Measurements from ENCODE around the gene PPEF2.
"Not testable (repeated sequence)": the region's sequence is repeated elsewhere in the genome, so short reads cannot be mapped to it uniquely, and the experiment has no call there.

Gene PPEF2

GRCh38 chr4:75898536-75898935 is 3.7 kb downstream of the PPEF2 start:
- in situ Hi-C loops (cut with MboI; ENCODE audit: low sequenced_read_pairs): no loop called here

DNA sequence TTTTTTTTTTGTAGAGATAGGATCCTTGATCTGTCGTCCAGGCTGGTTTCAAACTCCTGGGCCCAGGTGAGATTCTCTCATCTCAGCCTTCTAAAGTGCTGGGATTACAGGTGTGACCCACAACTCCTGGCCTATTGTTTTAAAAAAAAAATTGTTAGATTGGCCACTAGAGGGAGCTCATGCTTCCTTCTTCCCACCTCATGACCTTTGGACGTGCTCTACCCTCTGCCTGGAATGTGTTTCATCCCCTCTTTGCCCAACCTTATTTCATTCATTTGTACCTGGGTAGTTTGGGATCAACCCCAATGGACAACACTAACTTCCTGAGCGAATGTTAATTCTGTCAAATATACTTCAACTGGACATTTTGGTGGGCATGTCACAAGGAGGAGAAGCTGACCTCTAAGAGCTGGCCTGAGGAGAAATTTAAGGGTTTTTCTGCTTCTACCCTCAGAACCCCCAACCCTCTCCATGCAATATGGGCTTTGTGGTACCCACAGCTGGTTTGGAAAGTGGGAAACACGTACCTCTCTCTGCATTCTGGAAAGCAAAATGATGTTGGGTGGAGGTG is 6.4 kb downstream of the PPEF2 start:
- in situ Hi-C loops (cut with MboI; ENCODE audit: low sequenced_read_pairs): no loop called here

DNA sequence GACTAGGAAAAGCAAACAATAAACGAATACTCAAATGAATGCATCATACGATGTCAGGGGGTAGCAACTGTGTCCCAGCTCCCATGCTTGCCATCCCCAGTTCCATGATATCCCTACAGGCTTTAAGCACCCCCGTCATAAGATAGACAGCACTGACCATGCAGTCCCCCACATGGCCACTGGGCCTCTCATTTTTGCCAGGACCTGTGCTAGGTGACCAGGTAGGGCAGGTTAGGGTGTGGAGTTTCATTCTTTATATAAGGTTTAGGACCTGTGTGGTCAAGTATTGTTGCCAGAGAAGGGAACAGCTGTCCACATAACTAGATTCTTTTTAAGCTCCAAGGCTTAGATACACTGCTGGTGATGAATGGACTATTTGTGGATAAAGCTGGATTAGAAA is 9.7 kb downstream of the PPEF2 start:
- in situ Hi-C loops (cut with MboI; ENCODE audit: low sequenced_read_pairs): no loop called here

- in situ Hi-C loops (cut with MboI; ENCODE audit: low sequenced_read_pairs): no loop called here
Observed at GRCh38 chr4:75891611-75892010, 10.6 kb downstream of the PPEF2 start.

DNA sequence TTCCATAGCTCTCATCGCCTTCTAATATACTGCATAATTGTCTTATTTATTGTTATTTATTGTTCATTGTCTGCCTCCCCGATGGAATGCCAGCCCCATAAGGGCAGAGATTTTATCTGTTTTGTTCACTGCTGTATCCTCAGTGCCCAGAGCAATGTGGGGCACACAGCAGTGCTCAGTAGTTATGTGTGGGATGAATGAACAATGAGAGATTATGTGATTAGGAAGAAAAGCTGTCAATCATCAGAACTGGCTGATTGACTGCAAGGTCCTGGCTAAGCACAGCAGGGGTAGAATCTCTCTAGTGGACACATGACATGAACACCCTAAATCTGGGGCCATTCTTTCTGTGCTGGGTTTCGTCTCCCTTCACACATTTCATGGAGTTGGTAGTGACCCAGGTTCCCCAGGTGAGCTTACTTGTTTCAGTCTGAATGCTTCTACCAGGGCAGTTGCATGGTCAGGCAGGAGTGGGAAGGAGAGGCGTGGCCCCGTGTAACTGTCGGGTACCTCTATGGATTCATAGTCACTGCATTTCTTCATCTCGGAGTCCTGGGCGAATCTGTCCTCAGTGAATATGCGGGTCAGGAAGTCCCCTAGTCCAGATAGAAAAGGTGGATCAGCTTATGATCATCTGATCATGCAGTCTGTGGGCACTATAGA is 12.6 kb downstream of the PPEF2 start:
- in situ Hi-C loops (cut with MboI; ENCODE audit: low sequenced_read_pairs): no loop called here

DNA sequence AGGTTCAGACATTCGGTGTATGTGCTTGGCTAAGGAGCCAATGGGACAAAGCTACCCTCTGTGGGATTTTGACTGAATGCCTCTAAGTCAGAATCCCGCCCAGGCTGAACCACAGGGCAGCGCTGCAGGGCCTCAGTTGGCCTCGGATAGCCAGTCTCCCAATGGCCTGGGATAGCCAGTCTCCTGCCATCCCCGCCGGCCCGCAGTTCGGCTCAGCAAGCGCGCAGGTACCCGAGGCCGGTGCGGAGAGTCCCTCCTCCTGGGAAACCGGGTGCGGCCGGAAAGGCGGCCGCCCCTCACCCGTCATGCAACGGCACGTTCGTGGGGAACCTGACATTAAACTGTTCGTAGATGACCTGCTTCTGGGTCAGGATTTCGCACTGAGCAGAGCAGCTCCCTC is 16.1 kb downstream of the PPEF2 start:
- in situ Hi-C loops (cut with MboI; ENCODE audit: low sequenced_read_pairs): no loop called here

GRCh38 chr4:75881476-75881875 is 20.8 kb downstream of the PPEF2 start:
- in situ Hi-C loops (cut with MboI; ENCODE audit: low sequenced_read_pairs): no loop called here

GRCh38 chr4:75880278-75880677 is 22.0 kb downstream of the PPEF2 start:
- in situ Hi-C loops (cut with MboI; ENCODE audit: low sequenced_read_pairs): no loop called here

DNA sequence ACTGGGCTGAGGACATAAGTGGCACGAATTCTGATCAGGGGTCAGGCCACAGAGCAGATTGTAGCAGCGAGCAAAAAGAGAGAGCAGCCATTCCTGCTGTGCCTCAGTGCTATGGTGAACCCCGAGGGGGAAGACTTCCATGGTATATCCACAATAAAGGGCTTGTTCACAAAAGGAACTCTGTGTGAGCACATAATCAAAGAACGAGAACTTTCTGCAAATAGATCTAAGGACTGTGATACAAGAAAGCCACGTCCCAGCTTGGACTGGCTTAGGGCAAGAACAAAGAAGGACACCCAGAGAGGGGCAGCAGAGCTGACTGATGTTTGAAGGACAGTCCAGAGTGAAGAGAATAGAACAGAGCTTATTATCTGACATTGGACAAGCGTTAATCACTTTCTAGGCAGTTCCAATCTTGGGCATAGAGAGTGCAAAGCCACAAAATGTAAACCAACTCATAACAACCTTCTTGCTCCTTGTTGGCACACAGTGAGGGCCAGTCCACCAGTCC is 24.0 kb downstream of the PPEF2 start:
- in situ Hi-C loops (cut with MboI; ENCODE audit: low sequenced_read_pairs): no loop called here

DNA sequence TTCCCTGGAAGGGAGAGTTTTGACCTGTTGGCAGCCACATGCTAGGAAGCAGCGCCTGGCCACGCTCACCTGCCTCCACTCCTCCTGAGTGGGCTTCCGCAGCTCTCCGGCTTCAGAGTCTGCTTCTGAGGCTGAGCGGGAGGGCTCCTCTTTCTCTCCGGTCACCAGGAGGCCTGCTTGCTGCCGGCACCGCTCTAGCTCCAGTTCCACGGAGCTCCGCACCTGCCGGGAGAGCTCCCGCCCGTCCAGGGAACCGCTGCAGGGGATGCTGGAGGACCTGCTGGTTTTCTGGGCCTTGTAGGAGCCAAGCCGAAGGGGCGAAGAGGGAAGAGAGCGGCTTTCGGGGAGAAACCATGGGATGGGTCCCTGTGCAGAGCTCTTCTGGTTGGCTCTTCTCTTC is 26.0 kb downstream of the PPEF2 start:
- in situ Hi-C loops (cut with MboI; ENCODE audit: low sequenced_read_pairs): no loop called here

DNA sequence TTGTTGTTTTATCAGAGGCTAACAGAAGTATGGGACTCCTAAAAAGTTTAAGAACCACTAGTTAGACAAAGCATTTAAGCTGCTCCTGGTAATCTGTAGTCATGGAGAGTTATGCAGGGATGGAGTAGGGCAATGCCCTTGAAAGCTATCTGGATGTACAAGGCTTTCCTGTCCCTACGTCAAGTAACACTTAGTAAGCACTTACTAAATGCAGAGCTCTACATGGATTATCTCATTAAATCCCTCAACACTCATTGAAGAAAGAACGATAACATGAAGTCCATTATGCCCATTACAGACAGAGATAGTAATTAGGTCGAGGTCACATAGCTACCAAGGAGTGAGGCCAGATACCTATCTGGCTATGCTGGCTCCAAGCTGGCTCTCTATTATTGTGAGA is 33.2 kb downstream of the PPEF2 start:
- in situ Hi-C loops (cut with MboI; ENCODE audit: low sequenced_read_pairs): no loop called here

DNA sequence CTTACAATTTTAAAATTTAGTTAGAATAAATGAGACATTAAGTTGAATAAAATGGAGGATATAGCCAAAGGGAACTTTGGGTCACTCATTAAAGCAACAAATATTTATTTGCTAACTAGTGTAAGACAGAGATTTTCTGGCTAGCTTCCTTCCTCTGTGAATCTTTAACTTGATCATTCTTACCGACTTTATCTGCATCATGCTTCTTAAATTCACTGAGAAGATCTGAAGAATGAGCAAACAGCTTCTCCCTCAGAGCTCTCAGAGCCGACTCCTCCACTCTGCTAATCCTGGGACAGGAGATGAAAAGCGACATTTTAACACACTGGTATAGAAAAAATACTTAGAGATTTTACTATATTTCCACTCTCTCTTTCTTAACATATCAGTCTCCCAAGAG is 35.1 kb downstream of the PPEF2 start:
- in situ Hi-C loops (cut with MboI; ENCODE audit: low sequenced_read_pairs): no loop called here

GRCh38 chr4:75860606-75861005 is 41.6 kb downstream of the PPEF2 start:
- in situ Hi-C loops (cut with MboI; ENCODE audit: low sequenced_read_pairs): no loop called here

DNA sequence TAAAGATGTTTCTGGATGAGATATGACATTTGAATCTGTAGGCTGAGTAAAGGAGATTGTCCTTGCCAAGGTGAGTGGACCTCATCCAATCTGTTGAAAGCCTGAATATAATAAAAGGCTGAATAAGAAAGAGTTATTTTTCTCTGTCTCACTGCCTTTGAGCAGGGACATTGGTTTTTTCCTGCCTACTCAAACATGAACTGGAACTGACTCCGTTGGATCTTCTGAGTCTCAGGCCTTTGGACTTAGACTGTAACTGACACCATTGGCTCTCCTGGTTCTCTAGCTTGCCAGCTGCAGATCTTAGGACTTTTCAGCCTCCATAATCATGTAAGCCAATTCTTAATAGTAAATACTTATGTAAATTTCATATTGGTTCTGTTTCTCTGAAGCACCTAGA is 43.5 kb downstream of the PPEF2 start:
- in situ Hi-C loops (cut with MboI; ENCODE audit: low sequenced_read_pairs): no loop called here

- in situ Hi-C loops (cut with MboI; ENCODE audit: low sequenced_read_pairs): no loop called here
Observed at GRCh38 chr4:75849461-75849860, 52.8 kb downstream of the PPEF2 start.

DNA sequence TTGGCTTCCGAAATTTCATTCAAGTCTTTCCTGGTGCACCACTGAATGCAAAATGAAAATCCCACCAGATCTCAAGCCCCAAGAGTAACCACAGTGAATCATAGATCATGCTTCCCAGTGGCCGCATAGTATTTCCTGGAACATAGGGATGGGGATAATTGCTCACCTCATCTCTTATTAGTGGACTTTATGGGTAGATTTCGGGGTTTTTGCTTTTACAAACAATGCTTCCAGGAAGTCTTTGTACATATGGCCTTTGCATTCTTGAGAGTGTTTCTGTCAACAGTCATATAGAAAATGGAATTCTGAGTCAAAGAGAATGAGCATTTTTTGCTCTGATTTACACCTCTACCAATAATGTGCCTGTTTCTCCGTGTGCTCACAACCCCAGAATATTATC is 53.4 kb downstream of the PPEF2 start:
- in situ Hi-C loops (cut with MboI; ENCODE audit: low sequenced_read_pairs): no loop called here

GRCh38 chr4:75848171-75848760 is 54.0 kb downstream of the PPEF2 start:
- in situ Hi-C loops (cut with MboI; ENCODE audit: low sequenced_read_pairs): not testable (repeated sequence)

DNA sequence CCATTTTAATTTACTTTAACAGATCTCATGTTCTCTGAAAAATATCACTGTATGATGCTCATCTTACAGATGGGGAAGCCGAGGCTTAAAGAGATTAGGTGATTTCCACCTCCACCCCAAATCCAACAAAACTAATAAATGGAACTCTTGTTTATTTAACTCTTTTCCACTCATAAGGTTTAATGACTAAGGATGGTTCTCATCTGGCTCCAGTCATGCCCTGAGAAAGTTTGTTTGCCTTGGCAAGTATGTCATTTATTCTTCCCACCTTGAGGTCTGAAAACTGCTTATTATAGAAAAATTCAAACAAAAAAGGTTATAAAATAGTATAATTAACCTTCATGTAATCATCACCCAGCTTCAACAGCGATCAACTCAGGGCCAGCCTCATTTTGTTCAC is 56.3 kb downstream of the PPEF2 start:
- in situ Hi-C loops (cut with MboI; ENCODE audit: low sequenced_read_pairs): no loop called here

DNA sequence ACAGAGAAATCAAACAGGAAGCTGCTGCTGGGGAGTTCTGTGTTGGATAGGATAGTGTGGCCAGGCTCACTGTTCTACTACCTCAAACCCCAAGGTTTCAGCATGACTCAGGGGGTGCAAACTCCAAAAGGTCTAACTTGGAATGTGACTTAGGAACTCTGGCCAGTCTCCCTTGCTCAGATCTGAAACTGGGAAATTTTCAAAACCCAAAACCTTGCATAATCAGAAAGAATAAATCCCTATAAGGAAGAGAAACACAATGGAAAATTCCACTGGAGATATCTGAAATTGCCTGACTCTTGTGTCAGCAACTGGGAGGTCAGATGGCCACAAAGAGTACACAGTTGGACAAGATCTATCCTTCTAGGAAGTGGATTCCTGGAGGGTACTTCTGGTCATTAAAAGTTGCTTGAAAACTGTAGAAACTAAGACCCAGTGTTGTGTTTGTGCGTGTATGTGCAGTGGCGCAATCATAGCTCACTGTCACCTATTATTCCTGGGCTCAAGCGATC is 58.0 kb downstream of the PPEF2 start:
- in situ Hi-C loops (cut with MboI; ENCODE audit: low sequenced_read_pairs): no loop called here

- in situ Hi-C loops (cut with MboI; ENCODE audit: low sequenced_read_pairs): no loop called here
Observed at GRCh38 chr4:75843596-75843995, 58.7 kb downstream of the PPEF2 start.

- in situ Hi-C loops (cut with MboI; ENCODE audit: low sequenced_read_pairs): no loop called here
Observed at GRCh38 chr4:75841641-75842520, 60.4 kb downstream of the PPEF2 start.
